ENCODE data around the gene TUBGCP4. TPM values are rescaled to one million over a fixed set of nuclear protein-coding genes. Genes with fewer than 3 reads are reported as not detected.

TUBGCP4 gene
- total RNA-seq, 1 experiment from 2014 or later: 24.5 TPM

- DNase-seq (ENCODE audit: low read depth): no peak
These were observed 33.2 kb downstream of the TUBGCP4 start for GRCh38 chr15:43404130-43404529.

GRCh38 chr15:43406189-43406588 lies 35.3 kb downstream of the TUBGCP4 start:
- DNase-seq (ENCODE audit: low read depth): no peak

GRCh38 chr15:43406808-43407207 lies 35.9 kb downstream of the TUBGCP4 start:
- no peak for DNase-seq (ENCODE audit: low read depth)

GRCh38 chr15:43408789-43409188 lies 37.9 kb downstream of the TUBGCP4 start:
- no peak for DNase-seq (ENCODE audit: low read depth)

GRCh38 chr15:43410572-43411214 lies 39.8 kb downstream of the TUBGCP4 start:
- no peak for DNase-seq (ENCODE audit: low read depth)

- DNase-seq (ENCODE audit: low read depth): no peak
These were observed 41.2 kb downstream of the TUBGCP4 start for GRCh38 chr15:43412096-43412495.

GRCh38 chr15:43414196-43414595 lies 43.3 kb downstream of the TUBGCP4 start:
- no peak for DNase-seq (ENCODE audit: low read depth)

GRCh38 chr15:43420435-43420834 lies 49.5 kb downstream of the TUBGCP4 start:
- no peak for DNase-seq (ENCODE audit: low read depth)

- no peak for DNase-seq (ENCODE audit: low read depth)
These were observed 50.0 kb downstream of the TUBGCP4 start for GRCh38 chr15:43420876-43421275.

GRCh38 chr15:43423793-43424192 lies 52.9 kb downstream of the TUBGCP4 start:
- peak; percentile 27 for DNase-seq (ENCODE audit: low read depth)

GRCh38 chr15:43429687-43430086 lies 58.8 kb downstream of the TUBGCP4 start:
- no peak for DNase-seq (ENCODE audit: low read depth)

- no peak for DNase-seq (ENCODE audit: low read depth)
These were observed 62.3 kb downstream of the TUBGCP4 start for GRCh38 chr15:43433165-43433564.

GRCh38 chr15:43433661-43434303 lies 62.9 kb downstream of the TUBGCP4 start:
- no peak for DNase-seq (ENCODE audit: low read depth)

GRCh38 chr15:43434446-43434845 lies 63.5 kb downstream of the TUBGCP4 start:
- no peak for DNase-seq (ENCODE audit: low read depth)

- no peak for DNase-seq (ENCODE audit: low read depth)
These were observed 65.5 kb downstream of the TUBGCP4 start for GRCh38 chr15:43436395-43436794.

GRCh38 chr15:43439268-43439667 lies 68.4 kb downstream of the TUBGCP4 start:
- no peak for DNase-seq (ENCODE audit: low read depth)

- DNase-seq (ENCODE audit: low read depth): peak; percentile 96
These were observed 69.9 kb downstream of the TUBGCP4 start for GRCh38 chr15:43440721-43441281.

GRCh38 chr15:43441316-43441715 lies 70.4 kb downstream of the TUBGCP4 start:
- DNase-seq (ENCODE audit: low read depth): peak; percentile 72

GRCh38 chr15:43446344-43446743 lies 75.4 kb downstream of the TUBGCP4 start:
- DNase-seq (ENCODE audit: low read depth): no peak

- DNase-seq (ENCODE audit: low read depth): no peak
These were observed 79.1 kb downstream of the TUBGCP4 start for GRCh38 chr15:43449981-43450380.
